ENCODE measurements around the gene UBE2D1. TPM values are rescaled to one million over a fixed set of nuclear protein-coding genes. Genes with fewer than 3 reads are reported as not detected.

The UBE2D1 gene
- total RNA-seq, 1 donor from 2014 or later = 56.6 TPM

DNA sequence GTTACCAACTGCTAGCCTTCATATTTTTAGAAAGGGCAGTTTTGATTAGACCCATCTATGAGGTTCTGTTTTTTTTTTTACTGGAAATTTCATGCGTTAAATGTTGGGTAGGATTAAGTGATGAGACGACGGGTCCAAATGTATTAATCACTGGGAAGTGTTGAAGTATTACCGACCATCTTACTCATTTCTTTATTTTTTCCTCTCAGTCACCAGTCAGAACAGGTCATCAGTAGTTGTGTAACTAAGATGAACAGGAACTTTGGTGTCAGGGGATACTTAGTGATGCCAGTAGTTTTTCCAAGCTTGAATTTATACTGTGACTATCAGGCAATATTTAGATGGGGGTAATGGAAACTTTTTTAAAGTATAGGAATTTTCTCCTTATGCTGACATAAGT is 64.6 kb downstream of the UBE2D1 start:
- no peak overlapping the region for H3K27ac Mint-ChIP-seq
- H3K9me3 Mint-ChIP-seq = no peaks in the 10 kb centered on the region
- Histone ChIP-seq H3K36me3 (peaks cover 7% of the 10 kb centered on the region), H3K27me3 (no peaks in the 10 kb centered on the region), H3K4me3 (no peak overlapping the region), H3K4me1 (no peaks in the 10 kb centered on the region), H3K9ac (no peak overlapping the region), H3K4me2 (no peak overlapping the region), H3F3A (ENCODE audit: low read depth) (no peaks in the 10 kb centered on the region), H4K20me1 (ENCODE audit: low read depth) (no peaks in the 10 kb centered on the region), H3K27ac (no peak overlapping the region), H3K79me2 (ENCODE audit: low read depth) (no peaks in the 10 kb centered on the region), H2AFZ (replicated peaks) (no peak overlapping the region), H3K9me3 (ENCODE audit: low read depth) (no peaks in the 10 kb centered on the region)
- peaks cover 18% of the 10 kb centered on the region for H3K36me3 Mint-ChIP-seq
- no peak for DNase-seq (ENCODE audit: low spot score)
- H3K27me3 Mint-ChIP-seq (ENCODE audit: insufficient read depth, low read depth) = no peaks in the 10 kb centered on the region
- TF ChIP-seq EZH2 (IDR thresholded peaks at IDR 0.05) = no peak
- TF ChIP-seq, protein P1, sequence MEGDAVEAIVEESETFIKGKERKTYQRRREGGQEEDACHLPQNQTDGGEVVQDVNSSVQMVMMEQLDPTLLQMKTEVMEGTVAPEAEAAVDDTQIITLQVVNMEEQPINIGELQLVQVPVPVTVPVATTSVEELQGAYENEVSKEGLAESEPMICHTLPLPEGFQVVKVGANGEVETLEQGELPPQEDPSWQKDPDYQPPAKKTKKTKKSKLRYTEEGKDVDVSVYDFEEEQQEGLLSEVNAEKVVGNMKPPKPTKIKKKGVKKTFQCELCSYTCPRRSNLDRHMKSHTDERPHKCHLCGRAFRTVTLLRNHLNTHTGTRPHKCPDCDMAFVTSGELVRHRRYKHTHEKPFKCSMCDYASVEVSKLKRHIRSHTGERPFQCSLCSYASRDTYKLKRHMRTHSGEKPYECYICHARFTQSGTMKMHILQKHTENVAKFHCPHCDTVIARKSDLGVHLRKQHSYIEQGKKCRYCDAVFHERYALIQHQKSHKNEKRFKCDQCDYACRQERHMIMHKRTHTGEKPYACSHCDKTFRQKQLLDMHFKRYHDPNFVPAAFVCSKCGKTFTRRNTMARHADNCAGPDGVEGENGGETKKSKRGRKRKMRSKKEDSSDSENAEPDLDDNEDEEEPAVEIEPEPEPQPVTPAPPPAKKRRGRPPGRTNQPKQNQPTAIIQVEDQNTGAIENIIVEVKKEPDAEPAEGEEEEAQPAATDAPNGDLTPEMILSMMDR (IDR thresholded peaks at IDR 0.05) = no peak
- no peak for TF ChIP-seq EZH2phosphoT487 (IDR thresholded peaks at IDR 0.05)
- no peaks in the 10 kb centered on the region for H3K4me1 Mint-ChIP-seq
- H3K4me3 Mint-ChIP-seq = no peak overlapping the region

GRCh38 chr10:58400609-58401008 is 65.8 kb downstream of the UBE2D1 start:
- H3K4me3 Mint-ChIP-seq = no peak overlapping the region
- Histone ChIP-seq H4K20me1 (ENCODE audit: low read depth) (no peaks in the 10 kb centered on the region), H3F3A (ENCODE audit: low read depth) (no peaks in the 10 kb centered on the region), H3K27me3 (no peaks in the 10 kb centered on the region), H3K4me3 (no peak overlapping the region), H3K79me2 (ENCODE audit: low read depth) (no peaks in the 10 kb centered on the region), H3K9me3 (ENCODE audit: low read depth) (no peaks in the 10 kb centered on the region), H3K9ac (no peak overlapping the region), H3K4me1 (no peaks in the 10 kb centered on the region), H3K36me3 (peaks cover 5% of the 10 kb centered on the region), H3K4me2 (no peak overlapping the region), H3K27ac (no peak overlapping the region), H2AFZ (replicated peaks) (no peak overlapping the region)
- H3K4me1 Mint-ChIP-seq = no peaks in the 10 kb centered on the region
- no peak for DNase-seq (ENCODE audit: low spot score)
- no peak for TF ChIP-seq EZH2phosphoT487 (IDR thresholded peaks at IDR 0.05)
- no peak for TF ChIP-seq EZH2 (IDR thresholded peaks at IDR 0.05)
- TF ChIP-seq, protein P1 (IDR thresholded peaks at IDR 0.05) = no peak
- no peaks in the 10 kb centered on the region for H3K27me3 Mint-ChIP-seq (ENCODE audit: insufficient read depth, low read depth)
- no peaks in the 10 kb centered on the region for H3K9me3 Mint-ChIP-seq
- H3K36me3 Mint-ChIP-seq = peaks cover 13% of the 10 kb centered on the region
- no peak overlapping the region for H3K27ac Mint-ChIP-seq

DNA sequence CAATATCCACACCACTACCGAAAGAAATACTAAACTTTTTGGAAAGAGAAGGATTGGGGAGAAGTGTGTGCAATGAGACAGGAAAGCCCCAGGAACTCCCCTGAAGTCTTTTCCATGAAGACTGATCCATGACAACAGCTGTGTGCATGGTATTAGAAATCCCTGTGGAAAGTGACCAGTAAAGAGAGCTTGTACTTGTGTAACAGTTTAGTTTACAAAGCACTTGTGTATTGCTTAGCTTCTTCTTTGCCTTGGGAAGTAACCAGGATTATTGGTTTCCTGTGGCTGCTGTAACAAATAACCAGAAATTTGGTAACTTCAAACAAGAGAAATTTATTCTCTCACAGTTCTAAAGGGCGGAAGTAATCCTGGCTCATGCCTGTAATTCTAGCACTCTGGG is 69.2 kb downstream of the UBE2D1 start:
- Histone ChIP-seq H3K79me2 (ENCODE audit: low read depth) (no peaks in the 10 kb centered on the region), H2AFZ (replicated peaks) (no peak overlapping the region), H3K9me3 (ENCODE audit: low read depth) (no peaks in the 10 kb centered on the region), H3K9ac (no peak overlapping the region), H3K4me2 (no peak overlapping the region), H3K27ac (no peak overlapping the region), H3K4me3 (no peak overlapping the region), H4K20me1 (ENCODE audit: low read depth) (no peaks in the 10 kb centered on the region), H3K27me3 (no peaks in the 10 kb centered on the region), H3F3A (ENCODE audit: low read depth) (no peaks in the 10 kb centered on the region), H3K4me1 (no peaks in the 10 kb centered on the region), H3K36me3 (no peaks in the 10 kb centered on the region)
- DNase-seq (ENCODE audit: low spot score) = no peak
- Mint-ChIP-seq H3K4me3 (no peak overlapping the region), H3K27me3 (ENCODE audit: insufficient read depth, low read depth) (no peaks in the 10 kb centered on the region), H3K4me1 (no peaks in the 10 kb centered on the region), H3K36me3 (peaks cover 4% of the 10 kb centered on the region), H3K9me3 (no peaks in the 10 kb centered on the region), H3K27ac (no peak overlapping the region)
- TF ChIP-seq, protein P1 (IDR thresholded peaks at IDR 0.05) = no peak
- no peak for TF ChIP-seq EZH2 (IDR thresholded peaks at IDR 0.05)
- no peak for TF ChIP-seq EZH2phosphoT487 (IDR thresholded peaks at IDR 0.05)

All from neural progenitor cell (in vitro differentiated cells).